Measurements from ENCODE around the gene RALGAPA2. TPM values are rescaled to one million over a fixed set of nuclear protein-coding genes. Genes with fewer than 3 reads are reported as not detected.

RALGAPA2 gene
- total and polyA plus RNA-seq, 2 of the 13 experiments (the other 11 are each of a cell fraction or from before 2014, with no cell fraction given), result 13.8 to 17.7 TPM

DNA sequence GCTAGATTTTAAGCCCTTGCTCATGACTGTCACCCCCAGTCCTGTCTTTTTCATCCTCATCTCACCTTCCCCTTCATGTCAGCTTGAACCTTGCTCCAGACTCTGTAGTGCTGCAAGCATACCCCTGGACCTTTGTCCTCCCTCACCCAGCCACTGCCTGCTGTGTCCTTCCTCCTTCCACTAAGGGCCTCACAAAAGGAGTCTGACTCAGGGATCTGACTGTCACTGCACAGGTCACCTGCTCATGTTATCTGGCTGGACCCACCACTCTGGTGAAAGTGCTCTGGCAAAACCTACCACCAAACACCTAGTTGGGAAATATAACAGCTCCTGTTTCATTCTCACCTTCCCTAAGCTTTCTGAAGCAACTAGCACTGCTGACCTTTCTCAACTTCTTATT is 193.2 kb downstream of the RALGAPA2 start (continued):
- TF ChIP-seq HMG20B (CRISPR knock-in tag; conservative IDR thresholded peaks at IDR 0.05), result 0 out of 2 replicates have a peak, but pooled peaks have one; percentile 17
- TF ChIP-seq, protein P1, sequence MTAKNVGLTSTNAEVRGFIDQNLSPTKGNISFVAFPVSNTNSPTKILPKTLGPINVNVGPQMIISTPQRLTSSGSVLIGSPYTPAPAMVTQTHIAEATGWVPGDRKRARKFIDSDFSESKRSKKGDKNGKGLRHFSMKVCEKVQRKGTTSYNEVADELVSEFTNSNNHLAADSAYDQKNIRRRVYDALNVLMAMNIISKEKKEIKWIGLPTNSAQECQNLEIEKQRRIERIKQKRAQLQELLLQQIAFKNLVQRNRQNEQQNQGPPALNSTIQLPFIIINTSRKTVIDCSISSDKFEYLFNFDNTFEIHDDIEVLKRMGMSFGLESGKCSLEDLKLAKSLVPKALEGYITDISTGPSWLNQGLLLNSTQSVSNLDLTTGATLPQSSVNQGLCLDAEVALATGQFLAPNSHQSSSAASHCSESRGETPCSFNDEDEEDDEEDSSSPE (CRISPR knock-in tag; IDR thresholded peaks at IDR 0.05), result no peak
- no peak for TF ChIP-seq DPF2 (CRISPR knock-in tag; IDR thresholded peaks at IDR 0.05; ENCODE audit: borderline replicate concordance, low read depth)
- TF ChIP-seq MIER2 (CRISPR knock-in tag; IDR thresholded peaks at IDR 0.05), result 0 out of 2 replicates have a peak, but pooled peaks have one; percentile 28
- TF ChIP-seq, protein P2, sequence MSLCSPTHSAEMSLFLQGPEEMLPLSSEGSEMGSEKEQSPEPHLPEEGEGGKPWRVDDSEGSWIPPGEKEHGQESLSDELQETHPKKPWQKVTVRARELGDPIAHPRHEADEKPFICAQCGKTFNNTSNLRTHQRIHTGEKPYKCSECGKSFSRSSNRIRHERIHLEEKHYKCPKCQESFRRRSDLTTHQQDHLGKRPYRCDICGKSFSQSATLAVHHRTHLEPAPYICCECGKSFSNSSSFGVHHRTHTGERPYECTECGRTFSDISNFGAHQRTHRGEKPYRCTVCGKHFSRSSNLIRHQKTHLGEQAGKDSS (CRISPR knock-in tag; IDR thresholded peaks at IDR 0.05; ENCODE audit: borderline replicate concordance, low read depth), result peak; percentile 71; the same call in 1 of the 2 replicates
- TF ChIP-seq SUZ12 (IDR thresholded peaks at IDR 0.05; ENCODE audit: low read depth, low read length), result no peak
- TF ChIP-seq ZNF180 (CRISPR knock-in tag; IDR thresholded peaks at IDR 0.05; ENCODE audit: borderline replicate concordance, low read depth), result no peak
- TF ChIP-seq MZF1 (CRISPR knock-in tag; IDR thresholded peaks at IDR 0.05; ENCODE audit: borderline replicate concordance), result no peak
- no peak for TF ChIP-seq MYC (CRISPR knock-in tag; IDR thresholded peaks at IDR 0.05; ENCODE audit: borderline replicate concordance)
- TF ChIP-seq, protein P3, sequence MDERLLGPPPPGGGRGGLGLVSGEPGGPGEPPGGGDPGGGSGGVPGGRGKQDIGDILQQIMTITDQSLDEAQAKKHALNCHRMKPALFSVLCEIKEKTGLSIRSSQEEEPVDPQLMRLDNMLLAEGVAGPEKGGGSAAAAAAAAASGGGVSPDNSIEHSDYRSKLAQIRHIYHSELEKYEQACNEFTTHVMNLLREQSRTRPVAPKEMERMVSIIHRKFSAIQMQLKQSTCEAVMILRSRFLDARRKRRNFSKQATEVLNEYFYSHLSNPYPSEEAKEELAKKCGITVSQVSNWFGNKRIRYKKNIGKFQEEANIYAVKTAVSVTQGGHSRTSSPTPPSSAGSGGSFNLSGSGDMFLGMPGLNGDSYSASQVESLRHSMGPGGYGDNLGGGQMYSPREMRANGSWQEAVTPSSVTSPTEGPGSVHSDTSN (CRISPR knock-in tag; IDR thresholded peaks at IDR 0.05), result no peak
- TF ChIP-seq, protein P4, sequence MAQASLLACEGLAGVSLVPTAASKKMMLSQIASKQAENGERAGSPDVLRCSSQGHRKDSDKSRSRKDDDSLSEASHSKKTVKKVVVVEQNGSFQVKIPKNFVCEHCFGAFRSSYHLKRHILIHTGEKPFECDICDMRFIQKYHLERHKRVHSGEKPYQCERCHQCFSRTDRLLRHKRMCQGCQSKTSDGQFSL (CRISPR knock-in tag; IDR thresholded peaks at IDR 0.05), result no peak
- TF ChIP-seq ZBTB38 (CRISPR knock-in tag; IDR thresholded peaks at IDR 0.05), result no peak
- TF ChIP-seq, protein P5, sequence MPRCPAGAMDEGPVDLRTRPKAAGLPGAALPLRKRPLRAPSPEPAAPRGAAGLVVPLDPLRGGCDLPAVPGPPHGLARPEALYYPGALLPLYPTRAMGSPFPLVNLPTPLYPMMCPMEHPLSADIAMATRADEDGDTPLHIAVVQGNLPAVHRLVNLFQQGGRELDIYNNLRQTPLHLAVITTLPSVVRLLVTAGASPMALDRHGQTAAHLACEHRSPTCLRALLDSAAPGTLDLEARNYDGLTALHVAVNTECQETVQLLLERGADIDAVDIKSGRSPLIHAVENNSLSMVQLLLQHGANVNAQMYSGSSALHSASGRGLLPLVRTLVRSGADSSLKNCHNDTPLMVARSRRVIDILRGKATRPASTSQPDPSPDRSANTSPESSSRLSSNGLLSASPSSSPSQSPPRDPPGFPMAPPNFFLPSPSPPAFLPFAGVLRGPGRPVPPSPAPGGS (CRISPR knock-in tag; IDR thresholded peaks at IDR 0.05), result no peak
- TF ChIP-seq FOXO1 (CRISPR knock-in tag; IDR thresholded peaks at IDR 0.05), result 0 out of 2 replicates have a peak, but pooled peaks have one; percentile 30
- TF ChIP-seq, protein P6, sequence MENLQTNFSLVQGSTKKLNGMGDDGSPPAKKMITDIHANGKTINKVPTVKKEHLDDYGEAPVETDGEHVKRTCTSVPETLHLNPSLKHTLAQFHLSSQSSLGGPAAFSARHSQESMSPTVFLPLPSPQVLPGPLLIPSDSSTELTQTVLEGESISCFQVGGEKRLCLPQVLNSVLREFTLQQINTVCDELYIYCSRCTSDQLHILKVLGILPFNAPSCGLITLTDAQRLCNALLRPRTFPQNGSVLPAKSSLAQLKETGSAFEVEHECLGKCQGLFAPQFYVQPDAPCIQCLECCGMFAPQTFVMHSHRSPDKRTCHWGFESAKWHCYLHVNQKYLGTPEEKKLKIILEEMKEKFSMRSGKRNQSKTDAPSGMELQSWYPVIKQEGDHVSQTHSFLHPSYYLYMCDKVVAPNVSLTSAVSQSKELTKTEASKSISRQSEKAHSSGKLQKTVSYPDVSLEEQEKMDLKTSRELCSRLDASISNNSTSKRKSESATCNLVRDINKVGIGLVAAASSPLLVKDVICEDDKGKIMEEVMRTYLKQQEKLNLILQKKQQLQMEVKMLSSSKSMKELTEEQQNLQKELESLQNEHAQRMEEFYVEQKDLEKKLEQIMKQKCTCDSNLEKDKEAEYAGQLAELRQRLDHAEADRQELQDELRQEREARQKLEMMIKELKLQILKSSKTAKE (CRISPR knock-in tag; IDR thresholded peaks at IDR 0.05; ENCODE audit: borderline replicate concordance), result peak; percentile 28; the same call in 1 of the 2 replicates
- no peak for TF ChIP-seq ZNF225 (CRISPR knock-in tag; IDR thresholded peaks at IDR 0.05)
- TF ChIP-seq CHD4 (IDR thresholded peaks at IDR 0.05; ENCODE audit: borderline replicate concordance, low read length), result no peak
- TF ChIP-seq ZSCAN25 (CRISPR knock-in tag; IDR thresholded peaks at IDR 0.05), result peak; percentile 33; the same call in 1 of the 2 replicates
- TF ChIP-seq ZFYVE20 (CRISPR knock-in tag; IDR thresholded peaks at IDR 0.05; ENCODE audit: borderline replicate concordance, low read depth), result no peak

All from HepG2 (cell line).